Testis (tissue), 3 donors: ENCODE data around the gene PTEN. TPM values are rescaled to one million over a fixed set of nuclear protein-coding genes. Genes with fewer than 3 reads are reported as not detected.

Source experiments
- DNase-seq: peaks from one replicate; pipeline ENCODE4 v3.0.0-alpha.2; 2019
- H3K27ac ChIP-seq, 2 donors: fragments of 200-600 bp; sonication (generic); one replicate each; pipeline ENCODE4 v1.5.1; 2019
- H3K27me3 ChIP-seq: fragments of 200-600 bp; sonication (generic); one replicate; pipeline ENCODE4 v1.5.1; 2019
- H3K36me3 ChIP-seq: fragments of 200-600 bp; sonication (generic); one replicate; pipeline ENCODE4 v1.5.1; 2017; ENCODE audit warnings: low read depth; ENCODE audit errors: missing control alignments
- H3K4me1 ChIP-seq: fragments of 200-600 bp; sonication (generic); one replicate; pipeline ENCODE4 v1.5.1; 2019
- H3K4me3 ChIP-seq, 2 donors: fragments of 200-600 bp; sonication (generic); one replicate each; pipeline ENCODE4 v1.5.1; 2017 to 2019
- H3K9me3 ChIP-seq: fragments of 200-600 bp; sonication (generic); one replicate; pipeline ENCODE4 v1.5.1; 2017
- POLR2A ChIP-seq: fragments of 450-650 bp; IDR thresholded peaks from one replicate; pipeline ENCODE4 v1.6.1; 2017; ENCODE audit warnings: antibody characterized with exemption, mild to moderate bottlenecking, moderate library complexity
- WGBS, 2 donors: methylation state at CpG; one replicate each; pipeline ENCODE4 v1.1.5; 2018; 5-methylcytosine and 5-hydroxymethylcytosine counted together
- intact Hi-C: fragments of 100-400 bp; cut with DNase I; formaldehyde crosslinking; loops from one replicate; pipeline ENCODE4 v1.15.1; 2023; ENCODE audit warnings: low total_unique reads
- polyA plus RNA-seq: library from polyadenylated mRNA; stranded (reverse); fragments of 350-450 nt; fragmentation: Illumina TruSeq; extraction: RNeasy Lipid Tissue Mini Kit (QIAGEN cat#74804); gene quantifications from one replicate; pipeline ENCODE4 v1.2.3, GENCODE V29; 2014; ENCODE audit warnings: low read depth, low replicate concordance; ENCODE audit not compliant: insufficient read depth
- total RNA-seq, 2 donors: library from RNA; depleted of rRNA; stranded (reverse); fragments of >200 nt; gene quantifications; one replicate each; pipeline ENCODE4 v1.2.3, GENCODE V29; 2016
- TF ChIP-seq, protein P1 (sequence below), 3 experiments: fragments of 450-650 bp in 2 of 3; fragments of 200-600 bp in 1 of 3; sonication (generic) in 1 of 3; IDR thresholded peaks; one replicate each; pipeline ENCODE4 v1.5.1; 2016 to 2019; ENCODE audit warnings: antibody characterized with exemption in 3 of 3, mild to moderate bottlenecking in 2 of 3, moderate library complexity in 1 of 3

PTEN gene
- total and polyA plus RNA-seq, 3 donors from 2014 or later, result 85.4 to 118 (median 96.8) TPM

- Histone ChIP-seq H3K4me1 (no peaks in the 10 kb centered on the region), H3K4me3 (no peak overlapping the region), H3K36me3 (no peaks in the 10 kb centered on the region), H3K27ac (no peak overlapping the region), H3K9me3 (no peaks in the 10 kb centered on the region), H3K27me3 (no peaks in the 10 kb centered on the region)
- DNase-seq, result no peak
- intact Hi-C loops, result no loop called here
- TF ChIP-seq POLR2A, result no peak
- TF ChIP-seq, protein P1, sequence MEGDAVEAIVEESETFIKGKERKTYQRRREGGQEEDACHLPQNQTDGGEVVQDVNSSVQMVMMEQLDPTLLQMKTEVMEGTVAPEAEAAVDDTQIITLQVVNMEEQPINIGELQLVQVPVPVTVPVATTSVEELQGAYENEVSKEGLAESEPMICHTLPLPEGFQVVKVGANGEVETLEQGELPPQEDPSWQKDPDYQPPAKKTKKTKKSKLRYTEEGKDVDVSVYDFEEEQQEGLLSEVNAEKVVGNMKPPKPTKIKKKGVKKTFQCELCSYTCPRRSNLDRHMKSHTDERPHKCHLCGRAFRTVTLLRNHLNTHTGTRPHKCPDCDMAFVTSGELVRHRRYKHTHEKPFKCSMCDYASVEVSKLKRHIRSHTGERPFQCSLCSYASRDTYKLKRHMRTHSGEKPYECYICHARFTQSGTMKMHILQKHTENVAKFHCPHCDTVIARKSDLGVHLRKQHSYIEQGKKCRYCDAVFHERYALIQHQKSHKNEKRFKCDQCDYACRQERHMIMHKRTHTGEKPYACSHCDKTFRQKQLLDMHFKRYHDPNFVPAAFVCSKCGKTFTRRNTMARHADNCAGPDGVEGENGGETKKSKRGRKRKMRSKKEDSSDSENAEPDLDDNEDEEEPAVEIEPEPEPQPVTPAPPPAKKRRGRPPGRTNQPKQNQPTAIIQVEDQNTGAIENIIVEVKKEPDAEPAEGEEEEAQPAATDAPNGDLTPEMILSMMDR (IDR thresholded peaks at IDR 0.05), result no peak
- WGBS, 2 donors, result 93 to 97% methylated on average over 4 of the region's 4 CpGs
Observed at GRCh38 chr10:87960230-87960629, 96.8 kb downstream of the PTEN start.

DNA sequence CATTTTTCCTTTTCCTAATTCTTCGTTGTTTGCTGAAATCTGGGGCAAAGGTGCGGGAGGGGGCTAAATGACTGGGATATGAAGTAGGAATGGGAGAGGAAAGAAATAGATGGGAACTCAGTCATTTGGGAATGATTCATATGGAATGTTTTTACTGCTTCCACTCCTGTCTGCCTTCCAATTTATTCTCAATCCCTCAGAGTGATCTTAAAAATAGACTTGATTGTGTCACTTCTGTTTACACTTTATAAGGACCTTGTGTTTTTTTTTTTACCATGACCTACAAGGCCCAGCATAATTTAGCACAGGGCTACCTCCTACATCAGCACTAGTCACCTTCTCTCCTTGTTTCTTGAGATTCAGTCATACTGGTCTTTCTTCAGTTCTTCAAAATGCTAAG, 97.9 kb downstream of the PTEN start:
- no peaks in the 10 kb centered on the region for H3K4me1 ChIP-seq
- intact Hi-C loops, result no loop called here
- DNase-seq, result no peak
- no peaks in the 10 kb centered on the region for H3K27me3 ChIP-seq
- H3K36me3 ChIP-seq, result no peaks in the 10 kb centered on the region
- no peak overlapping the region for H3K4me3 ChIP-seq
- H3K27ac ChIP-seq, result no peak overlapping the region
- 39 to 47% methylated on average over 2 of the region's 2 CpGs for WGBS, 2 donors
- TF ChIP-seq, protein P1 (IDR thresholded peaks at IDR 0.05), result no peak
- no peaks in the 10 kb centered on the region for H3K9me3 ChIP-seq

DNA sequence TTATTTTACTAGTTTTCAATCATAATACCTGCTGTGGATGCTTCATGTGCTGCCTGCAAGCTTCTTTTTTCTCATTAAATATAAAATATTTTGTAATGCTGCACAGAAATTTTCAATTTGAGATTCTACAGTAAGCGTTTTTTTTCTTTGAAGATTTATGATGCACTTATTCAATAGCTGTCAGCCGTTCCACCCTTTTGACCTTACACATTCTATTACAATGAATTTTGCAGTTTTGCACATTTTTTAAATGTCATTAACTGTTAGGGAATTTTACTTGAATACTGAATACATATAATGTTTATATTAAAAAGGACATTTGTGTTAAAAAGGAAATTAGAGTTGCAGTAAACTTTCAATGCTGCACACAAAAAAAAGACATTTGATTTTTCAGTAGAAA, 103.0 kb downstream of the PTEN start:
- intact Hi-C loops, result no loop called here
- WGBS, 2 donors, result 68 to 73% methylated on average over 2 of the region's 2 CpGs
- H3K36me3 ChIP-seq, result no peaks in the 10 kb centered on the region

DNA sequence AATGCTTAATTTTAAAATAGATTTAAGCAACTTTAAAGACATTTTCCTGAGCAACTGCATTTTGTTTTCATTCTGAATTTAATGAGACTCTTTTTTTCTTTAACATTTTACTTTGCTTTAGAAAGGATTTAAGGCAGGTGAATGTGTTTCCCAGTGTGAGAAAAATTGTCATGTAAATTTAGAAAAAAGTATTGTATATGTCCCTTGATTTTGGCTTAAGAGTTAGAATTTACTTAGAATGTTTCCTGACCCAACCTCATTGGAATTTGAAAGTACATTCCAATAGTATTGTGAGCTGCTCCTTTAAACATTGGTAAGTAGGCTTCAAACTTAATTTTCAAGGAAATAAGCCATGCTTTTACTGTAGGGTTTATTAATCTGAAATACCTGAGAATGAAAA, 110.2 kb downstream of the PTEN start:
- DNase-seq, result no peak
- Histone ChIP-seq H3K36me3 (no peaks in the 10 kb centered on the region), H3K27ac (no peak overlapping the region), H3K27me3 (no peaks in the 10 kb centered on the region), H3K9me3 (no peaks in the 10 kb centered on the region), H3K4me3 (no peak overlapping the region), H3K4me1 (no peaks in the 10 kb centered on the region)
- TF ChIP-seq POLR2A, result no peak
- TF ChIP-seq, protein P1 (IDR thresholded peaks at IDR 0.05), result no peak
- intact Hi-C loops, result no loop called here

More for the DNA sequence above, 103.0 kb downstream of the PTEN start:
- H3K27ac ChIP-seq, result no peak overlapping the region
- TF ChIP-seq, protein P1 (IDR thresholded peaks at IDR 0.05), result no peak
- no peak for TF ChIP-seq POLR2A
- H3K9me3 ChIP-seq, result no peaks in the 10 kb centered on the region
- no peak for DNase-seq
- no peaks in the 10 kb centered on the region for H3K4me1 ChIP-seq
- H3K4me3 ChIP-seq, result no peak overlapping the region
- H3K27me3 ChIP-seq, result no peaks in the 10 kb centered on the region

GRCh38 chr10:87974130-87974529, 110.7 kb downstream of the PTEN start:
- Histone ChIP-seq H3K27ac (no peak overlapping the region), H3K27me3 (no peaks in the 10 kb centered on the region), H3K4me1 (no peaks in the 10 kb centered on the region), H3K4me3 (no peak overlapping the region), H3K9me3 (no peaks in the 10 kb centered on the region), H3K36me3 (no peaks in the 10 kb centered on the region)
- 74 to 77% methylated on average over 3 of the region's 3 CpGs for WGBS, 2 donors
- TF ChIP-seq, protein P1 (IDR thresholded peaks at IDR 0.05), result no peak
- TF ChIP-seq POLR2A, result no peak
- intact Hi-C loops, result no loop called here
- DNase-seq, result no peak
